Skin of body (tissue), 2 donors: ENCODE measurements around the gene ATF6B. TPM values are rescaled to one million over a fixed set of nuclear protein-coding genes. Genes with fewer than 3 reads are reported as not detected.

Source experiments
- DNase-seq: peaks from one replicate; lab custom pipeline; 2025; lab: John Stamatoyannopoulos, UW
- total RNA-seq: library from RNA; depleted of rRNA; stranded (reverse); fragments of >200 nt; gene quantifications from one replicate; pipeline ENCODE4 v1.2.3, GENCODE V29; 2014

ATF6B gene
- total RNA-seq, 1 donor from 2014 or later = 23.1 TPM

DNA sequence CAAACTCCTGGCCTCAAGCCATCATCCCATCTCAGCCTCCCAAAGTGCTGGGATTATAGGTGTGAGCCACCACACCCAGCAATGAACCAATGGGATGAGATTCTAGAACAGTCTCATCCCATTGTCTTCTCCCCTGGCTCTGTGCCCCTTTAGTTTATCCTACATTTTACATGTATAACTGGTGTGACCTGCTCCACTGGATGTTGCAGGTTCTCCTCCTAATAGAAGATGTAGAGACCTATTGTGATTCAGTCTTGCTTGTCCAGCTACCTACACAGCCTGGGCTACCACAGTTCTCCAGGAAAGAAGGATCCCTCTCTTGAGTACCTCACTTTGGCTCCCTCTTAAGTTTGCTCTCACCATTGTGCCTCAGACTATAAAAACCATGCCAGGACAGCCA lies 4.1 kb upstream of the ATF6B start:
- DNase-seq = no peak

DNA sequence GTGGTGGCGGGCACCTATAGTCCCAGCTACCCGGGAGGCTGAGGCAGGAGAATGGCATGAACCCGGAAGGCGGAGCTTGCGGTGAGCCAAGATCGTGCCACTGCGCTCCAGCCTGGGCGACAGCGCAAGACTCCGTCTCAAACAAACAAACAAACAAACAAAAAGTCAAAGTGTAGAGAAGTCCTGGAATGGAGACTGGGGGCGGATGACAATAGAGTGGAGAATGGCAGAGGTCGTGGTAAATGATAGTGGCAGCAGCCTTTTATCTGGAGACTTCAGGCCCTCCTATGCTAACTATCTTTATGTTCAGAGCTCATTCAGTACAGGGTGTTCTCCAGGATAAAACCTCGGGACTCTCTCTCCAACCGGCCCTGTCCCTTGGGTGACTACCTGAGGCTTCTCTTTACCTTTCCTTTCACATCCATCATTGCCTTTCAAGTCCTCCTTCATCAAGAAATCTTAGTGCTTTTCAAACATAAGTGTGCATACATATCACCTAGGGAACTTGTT lies 3.4 kb upstream of the ATF6B start:
- no peak for DNase-seq

DNA sequence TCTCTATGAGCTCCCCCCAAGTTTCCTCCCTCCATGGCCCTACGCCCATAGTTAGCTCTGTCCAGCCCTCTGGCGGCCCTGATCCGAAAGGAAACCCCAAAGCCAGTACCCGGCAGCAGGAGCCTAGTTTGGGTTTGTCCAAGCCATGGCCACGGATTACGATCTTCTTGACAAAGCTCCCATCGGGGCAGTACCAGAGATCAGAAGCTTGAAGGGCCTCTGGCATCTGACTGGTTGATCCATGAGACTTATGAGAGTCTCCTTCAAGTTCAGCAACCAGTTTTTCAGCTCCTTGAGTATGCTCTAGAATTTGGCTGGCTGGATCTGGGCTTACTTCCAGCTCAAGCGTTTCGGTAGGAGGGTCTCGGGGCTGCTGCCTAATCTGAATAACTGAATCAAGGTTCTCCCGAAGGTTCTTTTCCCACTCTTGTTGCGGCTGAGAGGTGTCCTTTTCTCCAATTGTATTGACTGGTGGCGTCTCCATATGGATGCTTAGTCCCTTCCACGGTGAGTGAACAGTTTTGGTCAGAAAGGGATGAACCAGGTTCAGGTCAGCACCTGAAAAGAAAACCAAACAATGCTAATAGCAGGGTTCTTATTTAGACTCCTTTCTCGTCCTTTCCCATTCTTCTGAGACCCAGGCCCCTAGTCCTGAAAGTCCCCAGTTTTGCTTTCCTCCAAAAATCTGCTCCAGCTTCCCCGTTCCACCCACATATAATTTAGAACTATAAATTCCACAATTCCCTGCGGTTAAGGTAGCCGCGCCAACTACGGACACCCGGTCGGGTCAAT lies 1.4 kb upstream of the ATF6B start:
- peak; percentile 95 for DNase-seq

DNA sequence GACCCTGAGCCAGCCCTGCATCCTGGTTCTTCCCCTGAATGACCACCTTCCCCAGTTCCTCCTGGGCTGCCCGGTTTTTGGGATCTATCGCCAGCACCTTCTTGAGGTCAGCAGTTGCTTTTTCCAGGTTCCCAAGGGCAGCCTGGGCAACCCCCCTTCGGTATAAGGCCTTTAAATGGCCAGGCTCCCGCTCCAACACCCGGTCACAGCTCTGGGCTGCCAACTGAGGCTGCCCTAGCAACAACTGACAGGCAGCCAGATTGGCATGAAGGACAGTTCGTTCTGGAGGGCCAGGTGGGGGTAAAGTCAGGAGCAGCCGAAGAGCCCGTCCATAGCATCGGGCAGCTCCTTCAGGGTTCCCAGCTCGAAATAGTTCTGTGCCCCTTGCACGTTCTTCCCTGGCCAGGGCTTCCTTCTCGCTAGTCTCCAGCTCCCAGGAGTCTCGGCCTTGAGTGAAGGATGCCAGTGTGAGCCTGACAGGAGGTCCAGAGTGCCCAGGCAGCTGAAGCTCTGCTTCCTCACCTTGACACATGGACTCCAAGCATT lies 778 bp upstream of the ATF6B start:
- DNase-seq = no peak

DNA sequence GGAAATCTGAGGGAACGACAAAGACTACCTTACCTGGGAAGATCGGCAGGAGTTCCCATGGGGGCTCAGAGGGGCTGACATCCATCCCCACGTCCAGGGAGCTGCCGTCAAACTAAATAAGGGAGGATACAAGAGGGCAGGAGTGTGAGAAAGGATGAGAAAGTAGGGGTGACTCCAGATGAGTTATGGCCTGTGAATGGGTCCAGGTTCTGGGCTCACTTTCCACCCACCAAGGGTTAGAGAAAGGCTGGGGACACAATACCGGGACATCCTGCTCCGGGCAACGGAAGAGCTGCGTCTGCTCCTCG lies 683 bp downstream of the ATF6B start:
- no peak for DNase-seq

DNA sequence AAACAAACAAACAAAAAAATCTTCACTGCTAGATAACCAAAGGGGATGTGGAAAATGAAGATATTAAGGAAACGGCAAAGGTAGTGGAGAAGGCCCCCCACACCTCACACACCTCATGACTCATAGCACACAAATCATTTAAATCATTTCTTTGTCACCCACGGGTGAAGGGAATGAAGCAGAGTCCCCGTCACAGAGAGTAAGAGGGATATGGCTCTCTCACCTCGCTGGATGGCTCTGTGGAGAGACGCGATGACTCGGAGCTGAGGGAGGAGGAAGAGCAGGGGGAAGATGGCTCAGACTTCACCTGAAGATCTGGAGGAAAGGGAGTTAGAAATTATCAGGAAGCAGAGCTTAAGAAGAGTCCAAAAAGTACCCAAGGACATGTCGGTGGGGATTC lies 1.2 kb downstream of the ATF6B start:
- DNase-seq = no peak

DNA sequence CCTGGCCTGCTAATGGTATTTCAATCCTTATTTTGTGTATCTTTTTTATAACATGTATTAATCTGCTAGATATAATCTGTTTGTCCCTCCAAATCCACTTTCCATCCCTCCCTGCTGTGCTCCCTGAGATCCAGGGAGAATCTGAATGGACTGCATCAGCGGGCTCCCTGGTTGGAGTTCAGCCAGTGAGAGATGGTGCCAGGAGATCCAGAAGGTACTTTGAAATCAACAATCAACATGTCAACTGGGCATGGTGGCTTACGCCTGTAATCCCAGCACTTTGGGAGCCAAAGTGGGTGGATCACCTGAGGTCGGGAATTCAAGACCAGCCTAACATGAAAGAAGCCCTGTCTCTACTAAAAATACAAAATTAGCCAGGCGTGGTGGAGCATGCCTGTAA lies 4.4 kb downstream of the ATF6B start:
- no peak for DNase-seq

DNA sequence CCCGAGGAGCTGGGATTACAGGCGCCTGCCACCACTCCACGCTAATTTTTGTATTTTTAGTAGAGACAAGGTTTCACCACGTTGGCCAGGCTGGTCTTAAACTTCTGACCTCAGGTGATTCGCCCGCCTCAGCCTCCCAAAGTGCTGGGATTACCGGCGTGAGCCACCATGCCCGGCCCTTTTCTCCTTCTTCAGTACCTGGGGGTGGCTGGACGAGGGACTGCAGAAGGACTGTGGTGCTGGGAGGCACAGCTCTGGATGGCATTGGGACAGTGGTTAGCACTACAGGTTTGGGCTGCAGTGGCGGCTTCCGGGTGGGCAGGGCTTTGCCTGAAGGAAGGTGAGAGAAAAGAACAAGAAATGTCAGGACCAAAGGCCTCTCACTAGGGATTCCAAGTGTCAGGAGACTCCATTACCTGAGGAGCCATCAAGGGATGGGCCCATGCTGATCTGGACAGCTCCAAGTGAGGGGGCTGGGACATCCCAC lies 7.4 kb downstream of the ATF6B start:
- no peak for DNase-seq

DNA sequence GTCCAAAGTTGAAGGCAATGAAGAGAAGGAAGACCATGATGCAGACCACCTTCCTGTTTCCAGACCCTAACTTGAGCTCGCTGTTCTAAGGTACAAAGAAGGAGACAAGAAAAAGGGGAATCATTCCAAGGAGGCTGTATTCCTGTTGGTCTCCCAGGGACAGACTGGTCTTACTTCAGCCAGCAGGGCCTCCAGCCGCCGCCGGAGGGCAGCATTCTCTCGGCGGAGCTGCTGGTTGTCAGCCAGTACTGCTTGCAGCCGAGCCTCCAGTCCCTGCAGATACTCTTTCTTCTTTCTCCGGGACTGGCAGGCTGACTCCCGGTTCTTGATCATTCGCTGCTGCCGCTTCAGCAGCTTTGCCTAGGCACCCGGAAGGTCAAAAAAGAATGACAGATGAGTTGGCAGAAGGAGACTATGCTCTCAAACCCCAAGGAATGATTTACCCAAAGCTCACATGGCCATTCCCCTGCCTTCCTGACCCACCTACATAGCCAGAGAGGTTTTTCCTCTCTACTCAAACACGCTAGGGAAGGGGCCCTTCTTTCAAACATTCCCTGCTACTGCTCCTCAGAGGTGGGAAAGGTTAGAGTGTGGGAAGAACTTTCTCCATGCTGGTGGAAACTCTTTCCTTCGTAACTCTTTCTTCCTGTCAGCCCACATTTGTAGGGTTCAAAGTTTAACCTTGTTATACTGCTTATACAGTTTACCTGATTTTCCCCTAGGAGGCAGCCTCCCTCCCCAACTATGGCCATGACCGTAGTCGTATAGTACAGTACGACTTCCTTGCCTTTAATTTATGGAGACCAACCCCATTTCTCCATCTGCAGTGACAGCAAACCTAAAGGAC lies 9.0 kb downstream of the ATF6B start:
- peak; percentile 61 for DNase-seq

DNA sequence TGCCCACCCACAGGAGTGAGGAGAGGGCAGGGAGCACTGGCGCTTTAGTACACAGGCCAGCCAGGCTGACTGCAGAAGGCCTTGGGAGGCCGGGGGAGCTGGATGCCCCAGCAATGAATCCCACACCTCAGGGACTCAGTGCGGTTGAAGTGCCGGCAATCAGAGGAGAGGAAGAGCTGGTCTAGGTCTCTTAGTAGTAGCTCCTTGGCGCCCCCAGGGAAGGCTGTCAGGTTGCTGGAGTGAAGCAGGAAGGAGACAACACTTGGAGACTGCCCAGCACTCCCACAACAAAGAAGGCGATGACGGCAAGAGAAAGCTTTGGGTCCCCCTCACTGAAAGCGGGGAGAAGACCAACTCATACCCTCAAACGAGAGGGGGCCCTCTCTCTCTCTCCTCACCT lies 10.6 kb downstream of the ATF6B start:
- DNase-seq = no peak

DNA sequence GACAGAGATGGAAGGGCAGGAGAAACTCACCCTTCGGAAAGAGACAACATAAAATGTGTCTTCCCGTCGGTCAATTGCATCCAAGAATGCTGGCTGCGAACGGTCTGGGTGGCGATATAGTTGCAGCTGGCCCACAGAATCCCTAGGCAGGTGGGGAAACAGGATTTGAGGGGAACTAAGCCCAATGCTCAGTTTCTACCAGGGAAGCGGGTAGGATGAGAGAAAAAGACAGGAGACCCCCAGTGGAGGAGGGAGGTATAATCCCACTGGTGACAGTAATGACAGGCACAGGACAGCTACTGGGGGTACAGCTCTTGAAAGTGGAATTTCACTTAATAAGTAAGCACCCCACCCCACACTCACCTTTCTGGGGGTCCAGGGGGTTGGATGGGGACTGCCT lies 11.4 kb downstream of the ATF6B start:
- DNase-seq = no peak

DNA sequence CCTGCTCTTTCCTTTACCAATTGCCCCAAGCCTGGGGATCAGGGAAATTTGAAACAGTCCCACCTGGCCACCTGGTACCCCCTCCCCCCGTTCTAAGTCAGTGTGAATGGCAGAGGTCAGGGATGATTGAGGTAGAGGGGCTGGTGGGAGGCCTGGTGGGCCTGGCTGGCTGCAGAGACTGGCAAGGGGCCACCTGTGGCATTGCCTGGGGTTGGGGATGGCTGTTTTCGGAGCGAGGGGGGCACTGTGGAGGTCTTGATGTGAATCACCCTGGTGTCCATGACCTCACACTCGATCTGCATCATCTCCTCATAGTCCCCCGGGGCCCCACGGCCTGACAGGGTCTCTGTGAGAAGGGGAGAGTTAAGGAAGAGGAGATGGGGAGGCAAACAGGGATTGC lies 12.4 kb downstream of the ATF6B start:
- DNase-seq = no peak

DNA sequence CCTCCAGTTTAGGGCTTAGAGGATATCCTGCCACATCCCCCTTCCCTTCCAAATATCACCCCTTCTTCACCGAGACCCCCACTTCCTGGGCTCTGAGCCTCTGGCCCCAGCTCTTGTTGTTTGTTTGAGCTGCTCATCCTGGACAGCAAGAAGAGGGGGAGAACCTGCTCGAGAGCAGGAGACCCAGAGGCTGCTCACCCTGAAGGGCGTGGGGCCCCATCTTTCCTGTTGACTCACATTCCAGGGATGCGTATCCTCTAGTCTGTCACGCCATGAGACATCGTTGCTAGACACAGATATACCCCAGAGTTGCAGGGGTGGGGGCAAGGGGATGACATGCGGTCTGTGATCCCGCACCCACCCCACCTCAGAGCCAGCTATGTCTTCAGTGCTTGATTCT lies 13.2 kb downstream of the ATF6B start:
- DNase-seq = no peak

DNA sequence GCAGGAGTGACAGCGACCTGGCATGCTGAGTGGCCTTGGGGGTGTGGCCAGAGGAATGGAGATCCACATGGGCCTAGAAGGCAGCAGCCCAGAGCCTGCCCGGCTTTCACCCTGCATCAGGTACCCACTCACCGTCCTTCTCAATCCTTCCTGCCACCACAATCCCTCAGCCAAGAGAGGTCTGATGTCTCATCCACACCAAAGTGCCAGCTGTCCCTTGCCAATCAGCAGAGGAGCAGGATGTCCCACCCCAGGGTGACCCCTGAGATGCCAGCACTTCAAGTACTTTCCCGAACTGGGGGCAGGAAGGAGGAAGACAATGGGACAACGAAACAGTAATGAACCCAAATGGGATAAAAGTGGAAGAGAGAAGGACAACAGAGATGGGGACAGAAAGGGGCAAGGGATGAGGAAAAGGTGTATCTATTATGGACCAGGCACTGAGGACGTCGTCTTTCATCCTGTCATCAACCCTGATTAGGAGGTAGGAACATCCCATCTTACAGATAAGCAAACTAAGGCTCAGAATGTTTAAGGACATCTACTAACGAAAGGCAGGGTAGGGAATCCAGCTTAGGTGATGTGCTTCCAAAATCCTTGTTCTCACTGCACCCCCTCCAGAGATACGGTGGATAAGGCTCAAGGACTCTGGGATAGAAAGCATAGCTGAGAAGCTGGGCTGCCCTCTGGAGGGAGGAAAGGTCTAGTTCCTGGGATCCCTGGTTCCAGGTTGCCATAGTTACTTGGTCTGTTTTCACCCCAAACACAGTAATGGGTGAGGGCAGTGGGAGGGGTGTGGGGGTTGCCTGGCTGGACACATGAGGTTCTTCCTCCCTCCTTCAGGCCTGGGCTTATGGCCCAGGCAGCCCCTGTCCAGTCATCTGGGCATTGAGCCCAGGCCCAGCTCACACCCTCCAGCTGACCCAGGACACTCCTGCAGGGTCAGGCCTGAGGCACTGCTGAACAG lies 14.4 kb downstream of the ATF6B start:
- peak; percentile 92 for DNase-seq

DNA sequence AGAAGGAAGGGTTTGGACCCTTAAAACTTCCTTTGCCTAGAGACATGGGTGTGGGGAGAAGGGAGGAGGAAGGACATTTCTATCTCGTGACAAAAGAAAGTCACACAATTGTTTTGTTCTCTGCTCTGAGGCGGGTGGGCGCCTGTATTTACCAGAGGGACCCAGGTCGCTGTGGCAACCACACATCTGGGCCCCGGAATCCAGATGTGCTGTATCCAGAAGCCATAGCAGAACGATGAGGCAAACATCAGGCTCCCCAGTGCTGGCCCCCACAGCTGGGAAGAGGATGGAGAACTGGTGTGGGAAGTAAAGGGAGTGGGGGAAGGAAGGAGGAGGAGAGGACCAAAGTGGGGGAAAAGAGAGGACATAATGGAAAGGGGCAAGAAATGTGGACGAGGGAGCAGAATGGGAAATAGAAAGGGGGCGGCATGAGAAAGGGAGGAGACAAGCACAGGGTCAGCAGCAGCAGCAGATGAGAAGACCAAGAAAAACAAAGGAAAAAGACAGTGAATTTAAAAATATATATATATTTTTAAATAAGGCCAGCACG lies 15.5 kb downstream of the ATF6B start:
- peak; percentile 96 for DNase-seq

DNA sequence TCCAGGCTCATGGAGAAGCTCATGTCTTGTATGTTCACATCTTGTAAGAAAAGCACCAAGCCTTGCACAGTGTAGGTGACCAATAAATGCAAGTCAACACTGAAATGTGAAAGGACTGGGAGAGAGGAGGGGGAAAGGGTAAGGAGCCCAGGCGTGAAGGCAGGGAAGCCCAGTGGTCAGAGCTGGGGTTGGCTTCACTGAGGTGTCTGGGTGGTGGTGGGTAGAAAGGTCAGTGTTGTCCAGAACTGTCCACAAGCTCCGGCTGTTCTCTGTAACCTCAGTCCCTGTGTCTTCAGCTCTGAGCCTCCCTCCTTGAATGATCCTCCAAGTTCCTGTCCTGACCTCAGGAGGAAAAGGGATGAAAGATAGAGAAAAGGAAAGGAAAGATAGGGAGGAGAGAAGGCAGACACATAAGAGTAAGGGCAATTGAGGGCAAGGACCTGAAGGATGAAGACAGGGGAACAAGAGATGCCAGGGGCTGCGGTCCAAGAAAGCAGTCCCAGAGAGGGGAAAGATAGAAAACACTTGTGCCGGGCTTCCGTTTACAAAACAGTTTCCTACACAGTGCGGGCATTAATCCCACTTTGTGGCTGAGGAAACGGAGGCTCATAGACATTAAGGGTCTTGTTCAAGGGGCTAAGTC lies 16.5 kb downstream of the ATF6B start:
- peak; percentile 86 for DNase-seq

DNA sequence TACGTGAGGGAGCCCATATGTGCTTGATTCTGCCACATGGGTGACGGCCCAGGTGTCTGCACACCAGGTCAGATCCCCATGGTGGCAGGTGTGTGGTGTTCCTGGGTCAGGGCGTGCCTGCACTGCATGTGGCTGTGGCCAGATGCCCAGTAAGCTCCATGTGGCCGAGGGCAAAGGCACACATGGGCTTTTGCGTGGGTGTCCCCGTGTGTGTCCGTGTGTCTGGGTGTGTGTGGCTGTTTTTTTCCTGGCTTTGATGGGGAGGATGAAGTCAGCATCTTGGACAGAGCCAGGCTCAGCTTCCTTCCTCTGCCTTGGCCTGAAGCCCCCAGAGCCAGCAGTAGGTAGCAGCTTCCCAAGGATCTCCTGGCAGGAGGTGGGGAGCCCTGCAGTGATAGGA lies 17.4 kb downstream of the ATF6B start:
- DNase-seq = no peak

DNA sequence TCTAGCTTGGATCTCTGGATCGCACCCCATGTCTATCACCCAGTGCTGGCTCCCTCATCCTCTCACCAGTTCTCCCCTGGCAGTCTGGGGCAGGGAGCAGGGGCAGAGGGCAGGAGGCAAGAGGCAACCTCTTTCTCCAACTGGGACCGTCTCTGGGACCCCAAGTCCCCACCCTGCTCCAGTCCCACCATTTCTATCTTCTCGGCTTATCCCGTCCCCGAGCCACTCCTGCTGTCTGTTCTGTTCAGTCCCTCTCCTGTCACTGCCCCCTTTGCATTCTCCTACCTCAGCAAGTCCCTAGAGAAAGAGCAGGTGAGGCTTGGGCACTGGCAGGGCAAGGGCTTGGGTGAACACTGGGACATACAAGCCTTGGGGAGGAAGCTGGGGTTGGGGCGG lies 18.3 kb downstream of the ATF6B start:
- no peak for DNase-seq

DNA sequence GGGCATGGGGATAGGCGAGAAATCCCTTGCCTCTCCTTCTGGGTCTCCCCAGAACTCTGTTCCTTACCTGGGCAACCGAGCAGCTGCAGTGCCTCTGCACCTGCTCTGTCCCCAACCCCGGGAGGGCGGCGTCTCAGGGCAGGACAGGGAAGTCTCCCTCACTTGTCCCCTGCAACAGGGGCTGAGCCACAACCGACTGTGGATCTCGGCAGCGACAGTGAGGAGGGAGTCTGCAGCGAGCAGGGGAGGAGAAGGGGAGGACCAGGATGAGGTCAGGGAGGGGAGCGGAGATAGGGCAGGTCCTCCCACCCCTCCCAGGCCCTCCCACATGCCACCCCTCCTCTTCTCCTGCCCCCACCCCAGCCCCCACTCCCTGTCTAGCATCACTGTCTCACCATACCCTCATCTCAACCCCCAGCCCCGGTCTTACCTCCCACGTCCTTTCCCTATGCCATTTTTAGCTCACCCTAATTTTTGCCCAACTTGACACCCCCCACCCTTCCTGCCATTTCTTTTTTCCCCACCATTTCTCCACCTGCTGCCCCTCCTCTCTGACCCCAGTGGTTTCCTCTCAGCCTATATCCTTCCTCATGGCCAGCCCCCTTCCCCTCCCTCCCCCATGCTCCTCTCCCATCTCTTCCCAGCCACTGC lies 18.8 kb downstream of the ATF6B start, which contains the start of gene TNXB:
Gene TNXB (minus strand): TSS at position 225 of the 651 bp plus-strand sequence. CDS start 11,140 bp downstream, outside the sequence.
- peak; percentile 66 for DNase-seq

DNA sequence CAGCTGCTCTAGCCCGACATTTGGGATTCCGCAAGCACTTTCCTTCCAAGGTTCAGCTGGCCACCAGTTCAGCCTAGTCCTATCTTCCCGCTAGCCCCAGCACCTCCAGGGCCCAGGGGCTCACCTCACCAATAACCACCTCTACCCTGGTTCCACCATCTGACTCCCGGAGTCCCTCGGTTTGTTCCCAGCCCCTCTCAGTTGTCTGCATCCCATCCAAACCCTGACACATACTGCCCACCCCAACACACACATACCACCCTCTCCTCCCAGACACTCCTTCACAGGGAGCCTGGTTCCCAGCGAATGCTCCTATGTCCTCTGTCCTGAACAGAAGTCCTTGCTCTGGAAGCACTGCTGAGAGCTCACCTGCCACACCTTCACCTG lies 19.3 kb downstream of the ATF6B start:
- no peak for DNase-seq
